ENCODE results near the gene ARRB2. TPM values are rescaled to one million over a fixed set of nuclear protein-coding genes. Genes with fewer than 3 reads are reported as not detected.
A peak's percentile ranks its signal among the peaks of the same experiment; 100 is the strongest.

Gene ARRB2
- total and polyA plus RNA-seq, 2 of the 8 experiments (the other 6 are each of a cell fraction or from before 2014, with no cell fraction given) = 72.4 to 101 TPM

- Histone ChIP-seq H2BK5ac (ENCODE audit: low read depth, low read length) (no peak overlapping the region), H3K79me2 (ENCODE audit: control insufficient read depth in 1 of 2, insufficient read depth in 2 of 2, low read length in 2 of 2) (no peaks in the 10 kb centered on the region), H4K20me1 (replicated peaks in 1 of 2; ENCODE audit: control insufficient read depth in 1 of 2, insufficient read depth in 2 of 2, low read length in 2 of 2) (no peaks in the 10 kb centered on the region), H2AK5ac (ENCODE audit: low read depth, low read length) (no peak overlapping the region), H2BK20ac (ENCODE audit: low read length) (no peak overlapping the region), H3K14ac (ENCODE audit: insufficient read length) (no peak overlapping the region), H3K27me3 (replicated peaks in 1 of 4; ENCODE audit: control insufficient read depth in 3 of 4, extremely low read depth in 1 of 4, insufficient read depth in 3 of 4, low read length in 3 of 4) (no peaks in the 10 kb centered on the region; a peak in 1 of 7 replicates), H3K36me3 (ENCODE audit: control insufficient read depth in 2 of 4, insufficient read depth in 4 of 4, low read length in 3 of 4) (no peaks in the 10 kb centered on the region), H2BK120ac (replicated peaks; ENCODE audit: low read depth, low read length) (no peak overlapping the region), H2BK12ac (ENCODE audit: low read depth, low read length) (no peak overlapping the region), H3K9me3 (ENCODE audit: insufficient read depth in 2 of 2, low read depth in 1 of 2, low read length in 1 of 2) (no peaks in the 10 kb centered on the region), H3K23me2 (ENCODE audit: low read depth, low read length) (no peaks in the 10 kb centered on the region; the same call in 1 of the 2 replicates), H3K18ac (ENCODE audit: extremely low read depth, low read length) (no peak overlapping the region), H3K4ac (replicated peaks; ENCODE audit: insufficient read length, low read depth, low read length) (no peak overlapping the region), H4K8ac (ENCODE audit: extremely low read depth, insufficient read depth, low read length) (no peak overlapping the region), H3K9ac (replicated peaks in 1 of 4; ENCODE audit: extremely low read depth in 1 of 4, low read depth in 3 of 4, low read length in 3 of 4) (no peak overlapping the region), H4K5ac (ENCODE audit: insufficient read length, low read depth, low read length) (no peak overlapping the region), H2AFZ (ENCODE audit: low read length) (0 out of 2 replicates have a peak overlapping the region, but pooled peaks have one; percentile 64), H3K4me3 (ENCODE audit: extremely low read depth in 1 of 4, insufficient read depth in 2 of 4, low read depth in 3 of 4, low read length in 4 of 4) (no peak overlapping the region), H4K91ac (replicated peaks; ENCODE audit: insufficient read length, low read length) (no peak overlapping the region), H3K79me1 (ENCODE audit: low read depth, low read length) (no peaks in the 10 kb centered on the region), H3K4me1 (replicated peaks in 1 of 4; ENCODE audit: control insufficient read depth in 3 of 4, insufficient read depth in 4 of 4, low read length in 3 of 4) (no peaks in the 10 kb centered on the region), H3K27ac (ENCODE audit: low read depth, low read length) (no peak overlapping the region), H3K23ac (ENCODE audit: insufficient read length) (no peak overlapping the region), H3K56ac (replicated peaks; ENCODE audit: insufficient read length, low read depth, low read length) (no peak overlapping the region), H3K4me2 (ENCODE audit: insufficient read depth in 1 of 2, low read depth in 2 of 2, low read length in 2 of 2) (no peak overlapping the region), H2BK15ac (ENCODE audit: low read length) (no peak overlapping the region)
- no peak for TF ChIP-seq RFX5 (IDR thresholded peaks at IDR 0.05; ENCODE audit: borderline replicate concordance, low read depth, low read length)
- ChIA-PET POLR2A (ENCODE audit: partially characterized antibody) (interaction anchor here (0.8 to 1.0 kb wide), 2 partner anchors 9 to 10 kb away, joined by 3 to 5 read pairs; no protein-coding TSS in a partner anchor), CTCF (ENCODE audit: partially characterized antibody) (interaction anchor here (1.4 to 1.7 kb wide), 2 partner anchors 30 to 36 kb away, joined by 3 to 5 read pairs; partner anchors contain the start of gene GLTPD2)
- no peak for DNase-seq (ENCODE audit: low read depth in 1 of 2, low spot score in 2 of 2)
- WGBS, 2 experiments (ENCODE audit: extremely low coverage in 1 of 2, insufficient coverage in 1 of 2, insufficient read length in 1 of 2, insufficient replicate concordance in 2 of 2, low coverage in 1 of 2, low lambda C conversion rate in 2 of 2, missing lambda C conversion rate in 1 of 2) = 100% methylated on average over 1 of the region's 1 CpG; no CpG with 5 or more reads in 1 of the 2 experiments
- FAIRE-seq = no peak
These were observed 43.0 kb downstream of the ARRB2 start for GRCh38 chr17:4753392-4753791.

All from H1 (cell line).